HL-60/S4 treated with retinoic acid at 250 ng/mL for 4 days and 3 days (cell line): ENCODE results near the gene DAGLA.

Experiments used
- in situ Hi-C: fragments of 300-500 bp; cut with MboI; formaldehyde crosslinking; loops from 2 replicates; pipeline ENCODE4 v1.7.0; 2022; ENCODE audit warnings: low sequenced_read_pairs

The DAGLA gene

GRCh38 chr11:61745781-61746441 lies 65.7 kb downstream of the DAGLA start:
- in situ Hi-C loops, result no loop called here

- in situ Hi-C loops, result no loop called here
These were observed 66.4 kb downstream of the DAGLA start for GRCh38 chr11:61746442-61747191.

- in situ Hi-C loops, result no loop called here
These were observed 67.2 kb downstream of the DAGLA start for GRCh38 chr11:61747192-61747966.

- in situ Hi-C loops, result no loop called here
These were observed 67.7 kb downstream of the DAGLA start for GRCh38 chr11:61747967-61748285.

- in situ Hi-C loops, result no loop called here
These were observed 69.5 kb downstream of the DAGLA start for GRCh38 chr11:61749591-61750217.

GRCh38 chr11:61750631-61751273 lies 70.6 kb downstream of the DAGLA start:
- in situ Hi-C loops, result no loop called here

GRCh38 chr11:61751384-61751783 lies 71.2 kb downstream of the DAGLA start:
- in situ Hi-C loops, result no loop called here

GRCh38 chr11:61752117-61752924 lies 72.1 kb downstream of the DAGLA start, which contains the start of gene MYRF:
TSS of gene MYRF (plus strand) at chr11:61752636. CDS start at chr11:61752745, 109 bp downstream.
- in situ Hi-C loops, result no loop called here

GRCh38 chr11:61752925-61753521 lies 72.8 kb downstream of the DAGLA start:
- in situ Hi-C loops, result no loop called here

GRCh38 chr11:61753672-61754071 lies 73.5 kb downstream of the DAGLA start:
- in situ Hi-C loops, result no loop called here

- in situ Hi-C loops, result no loop called here
These were observed 74.6 kb downstream of the DAGLA start for GRCh38 chr11:61754534-61755482.

- in situ Hi-C loops, result no loop called here
These were observed 75.9 kb downstream of the DAGLA start for GRCh38 chr11:61756147-61756451.

GRCh38 chr11:61756452-61757212 lies 76.4 kb downstream of the DAGLA start:
- in situ Hi-C loops, result no loop called here

- in situ Hi-C loops, result no loop called here
These were observed 77.1 kb downstream of the DAGLA start for GRCh38 chr11:61757213-61757862.

- in situ Hi-C loops, result no loop called here
These were observed 80.8 kb downstream of the DAGLA start for GRCh38 chr11:61760946-61761345.

- in situ Hi-C loops, result no loop called here
These were observed 81.4 kb downstream of the DAGLA start for GRCh38 chr11:61761440-61762222.

GRCh38 chr11:61762223-61762615 lies 82.0 kb downstream of the DAGLA start:
- in situ Hi-C loops, result no loop called here
